ENCODE measurements around the gene CNFN. TPM values are rescaled to one million over a fixed set of nuclear protein-coding genes. Genes with fewer than 3 reads are reported as not detected.

CNFN gene
- total and polyA plus RNA-seq, 2 donors: 0.85 to 32.7 TPM

- Histone ChIP-seq H3K9me3 (ENCODE audit: control insufficient read depth in 2 of 2, insufficient read depth in 1 of 2, low read length in 1 of 2) (no peaks in the 10 kb centered on the region), H3K36me3 (ENCODE audit: control insufficient read depth in 2 of 2, insufficient read depth in 2 of 2, low read length in 1 of 2) (peaks cover 0 to 2% of the 10 kb centered on the region in 2 donors), H3K27me3 (ENCODE audit: control insufficient read depth in 2 of 2, insufficient read depth in 1 of 2, low read length in 1 of 2) (no peaks in the 10 kb centered on the region), H3K27ac (ENCODE audit: low read depth in 1 of 2, low read length in 1 of 2) (no peak overlapping the region), H3K4me1 (ENCODE audit: control insufficient read depth in 2 of 2, insufficient read depth in 2 of 2, low read length in 2 of 2) (no peaks in the 10 kb centered on the region), H3K4me3 (ENCODE audit: low read length in 2 of 2) (no peak overlapping the region)
- WGBS: 96% methylated on average over 9 of the region's 9 CpGs
- DNase-seq (ENCODE audit: low read depth in 6 of 9, low spot score in 9 of 9): no peak
These were observed 20.0 kb downstream of the CNFN start for GRCh38 chr19:42370068-42370520.

- WGBS: 98% methylated on average over 27 of the region's 27 CpGs
- DNase-seq (ENCODE audit: low read depth in 6 of 9, low spot score in 9 of 9): no peak
- Histone ChIP-seq H3K36me3 (ENCODE audit: control insufficient read depth in 2 of 2, insufficient read depth in 2 of 2, low read length in 1 of 2) (no peaks in the 10 kb centered on the region), H3K4me1 (ENCODE audit: control insufficient read depth in 2 of 2, insufficient read depth in 2 of 2, low read length in 2 of 2) (no peaks in the 10 kb centered on the region), H3K27ac (ENCODE audit: low read depth in 1 of 2, low read length in 1 of 2) (no peak overlapping the region), H3K4me3 (ENCODE audit: low read length in 2 of 2) (no peak overlapping the region), H3K9me3 (ENCODE audit: control insufficient read depth in 2 of 2, insufficient read depth in 1 of 2, low read length in 1 of 2) (no peaks in the 10 kb centered on the region), H3K27me3 (ENCODE audit: control insufficient read depth in 2 of 2, insufficient read depth in 1 of 2, low read length in 1 of 2) (no peaks in the 10 kb centered on the region)
These were observed 20.5 kb downstream of the CNFN start for GRCh38 chr19:42369433-42370067.

- DNase-seq (ENCODE audit: low read depth in 6 of 9, low spot score in 9 of 9): no peak
- Histone ChIP-seq H3K36me3 (ENCODE audit: control insufficient read depth in 2 of 2, insufficient read depth in 2 of 2, low read length in 1 of 2) (peaks cover 0 to 4% of the 10 kb centered on the region in 2 donors), H3K4me1 (ENCODE audit: control insufficient read depth in 2 of 2, insufficient read depth in 2 of 2, low read length in 2 of 2) (no peaks in the 10 kb centered on the region), H3K4me3 (ENCODE audit: low read length in 2 of 2) (no peak overlapping the region), H3K27ac (ENCODE audit: low read depth in 1 of 2, low read length in 1 of 2) (no peak overlapping the region), H3K27me3 (ENCODE audit: control insufficient read depth in 2 of 2, insufficient read depth in 1 of 2, low read length in 1 of 2) (no peaks in the 10 kb centered on the region), H3K9me3 (ENCODE audit: control insufficient read depth in 2 of 2, insufficient read depth in 1 of 2, low read length in 1 of 2) (peaks cover 0 to 7% of the 10 kb centered on the region in 2 donors)
- WGBS: 97% methylated on average over 15 of the region's 15 CpGs
These were observed 21.3 kb downstream of the CNFN start for GRCh38 chr19:42368765-42369164.

GRCh38 chr19:42368360-42368759 is 21.7 kb downstream of the CNFN start:
- no peaks in the 10 kb centered on the region for H3K4me1 ChIP-seq (ENCODE audit: control insufficient read depth in 2 of 2, insufficient read depth in 2 of 2, low read length in 2 of 2)
- peaks cover 0 to 7% of the 10 kb centered on the region in 2 donors for H3K36me3 ChIP-seq (ENCODE audit: control insufficient read depth in 2 of 2, insufficient read depth in 2 of 2, low read length in 1 of 2)
- 98% methylated on average over 11 of the region's 11 CpGs for WGBS
- no peak overlapping the region for H3K27ac ChIP-seq (ENCODE audit: low read depth in 1 of 2, low read length in 1 of 2)
- H3K9me3 ChIP-seq (ENCODE audit: control insufficient read depth in 2 of 2, insufficient read depth in 1 of 2, low read length in 1 of 2): peaks cover 0 to 9% of the 10 kb centered on the region in 2 donors
- H3K4me3 ChIP-seq (ENCODE audit: low read length in 2 of 2): no peak overlapping the region
- no peaks in the 10 kb centered on the region for H3K27me3 ChIP-seq (ENCODE audit: control insufficient read depth in 2 of 2, insufficient read depth in 1 of 2, low read length in 1 of 2)
- no peak for DNase-seq (ENCODE audit: low read depth in 6 of 9, low spot score in 9 of 9)

- Histone ChIP-seq H3K4me1 (ENCODE audit: control insufficient read depth in 2 of 2, insufficient read depth in 2 of 2, low read length in 2 of 2) (no peaks in the 10 kb centered on the region), H3K9me3 (ENCODE audit: control insufficient read depth in 2 of 2, insufficient read depth in 1 of 2, low read length in 1 of 2) (peaks cover 0 to 9% of the 10 kb centered on the region in 2 donors), H3K4me3 (ENCODE audit: low read length in 2 of 2) (no peak overlapping the region), H3K27ac (ENCODE audit: low read depth in 1 of 2, low read length in 1 of 2) (no peak overlapping the region), H3K36me3 (ENCODE audit: control insufficient read depth in 2 of 2, insufficient read depth in 2 of 2, low read length in 1 of 2) (peaks cover 0 to 10% of the 10 kb centered on the region in 2 donors), H3K27me3 (ENCODE audit: control insufficient read depth in 2 of 2, insufficient read depth in 1 of 2, low read length in 1 of 2) (no peaks in the 10 kb centered on the region)
- WGBS: 98% methylated on average over 4 of the region's 4 CpGs
- DNase-seq (ENCODE audit: low read depth in 6 of 9, low spot score in 9 of 9): no peak
These were observed 22.2 kb downstream of the CNFN start for GRCh38 chr19:42367929-42368328.

GRCh38 chr19:42366673-42367072 is 23.4 kb downstream of the CNFN start:
- Histone ChIP-seq H3K36me3 (ENCODE audit: control insufficient read depth in 2 of 2, insufficient read depth in 2 of 2, low read length in 1 of 2) (peaks cover 0 to 10% of the 10 kb centered on the region in 2 donors), H3K9me3 (ENCODE audit: control insufficient read depth in 2 of 2, insufficient read depth in 1 of 2, low read length in 1 of 2) (peaks cover 0 to 9% of the 10 kb centered on the region in 2 donors), H3K4me1 (ENCODE audit: control insufficient read depth in 2 of 2, insufficient read depth in 2 of 2, low read length in 2 of 2) (no peaks in the 10 kb centered on the region), H3K27me3 (ENCODE audit: control insufficient read depth in 2 of 2, insufficient read depth in 1 of 2, low read length in 1 of 2) (no peaks in the 10 kb centered on the region), H3K4me3 (ENCODE audit: low read length in 2 of 2) (no peak overlapping the region), H3K27ac (ENCODE audit: low read depth in 1 of 2, low read length in 1 of 2) (no peak overlapping the region)
- WGBS: 95% methylated on average over 1 of the region's 1 CpG
- DNase-seq (ENCODE audit: low read depth in 6 of 9, low spot score in 9 of 9): no peak

GRCh38 chr19:42363614-42364346 is 26.3 kb downstream of the CNFN start:
- Histone ChIP-seq H3K36me3 (ENCODE audit: control insufficient read depth in 2 of 2, insufficient read depth in 2 of 2, low read length in 1 of 2) (peaks cover 0 to 10% of the 10 kb centered on the region in 2 donors), H3K9me3 (ENCODE audit: control insufficient read depth in 2 of 2, insufficient read depth in 1 of 2, low read length in 1 of 2) (peaks cover 0 to 9% of the 10 kb centered on the region in 2 donors), H3K4me3 (ENCODE audit: low read length in 2 of 2) (no peak overlapping the region), H3K27me3 (ENCODE audit: control insufficient read depth in 2 of 2, insufficient read depth in 1 of 2, low read length in 1 of 2) (no peaks in the 10 kb centered on the region), H3K27ac (ENCODE audit: low read depth in 1 of 2, low read length in 1 of 2) (no peak overlapping the region), H3K4me1 (ENCODE audit: control insufficient read depth in 2 of 2, insufficient read depth in 2 of 2, low read length in 2 of 2) (no peaks in the 10 kb centered on the region)
- no peak for DNase-seq (ENCODE audit: low read depth in 6 of 9, low spot score in 9 of 9)
- 94% methylated on average over 17 of the region's 17 CpGs for WGBS

GRCh38 chr19:42362891-42363440 is 27.1 kb downstream of the CNFN start:
- peaks cover 0 to 10% of the 10 kb centered on the region in 2 donors for H3K36me3 ChIP-seq (ENCODE audit: control insufficient read depth in 2 of 2, insufficient read depth in 2 of 2, low read length in 1 of 2)
- WGBS: 98% methylated on average over 13 of the region's 13 CpGs

GRCh38 chr19:42362342-42362741 is 27.8 kb downstream of the CNFN start:
- no peak for DNase-seq (ENCODE audit: low read depth in 6 of 9, low spot score in 9 of 9)
- no peaks in the 10 kb centered on the region for H3K27me3 ChIP-seq (ENCODE audit: control insufficient read depth in 2 of 2, insufficient read depth in 1 of 2, low read length in 1 of 2)
- 98% methylated on average over 14 of the region's 14 CpGs for WGBS
- no peaks in the 10 kb centered on the region for H3K4me1 ChIP-seq (ENCODE audit: control insufficient read depth in 2 of 2, insufficient read depth in 2 of 2, low read length in 2 of 2)
- H3K36me3 ChIP-seq (ENCODE audit: control insufficient read depth in 2 of 2, insufficient read depth in 2 of 2, low read length in 1 of 2): peaks cover 0 to 10% of the 10 kb centered on the region in 2 donors
- H3K27ac ChIP-seq (ENCODE audit: low read depth in 1 of 2, low read length in 1 of 2): no peak overlapping the region
- no peak overlapping the region for H3K4me3 ChIP-seq (ENCODE audit: low read length in 2 of 2)
- peaks cover 0 to 9% of the 10 kb centered on the region in 2 donors for H3K9me3 ChIP-seq (ENCODE audit: control insufficient read depth in 2 of 2, insufficient read depth in 1 of 2, low read length in 1 of 2)

More at GRCh38 chr19:42362891-42363440, 27.1 kb downstream of the CNFN start:
- DNase-seq (ENCODE audit: low read depth in 6 of 9, low spot score in 9 of 9): no peak
- no peak overlapping the region for H3K4me3 ChIP-seq (ENCODE audit: low read length in 2 of 2)
- H3K9me3 ChIP-seq (ENCODE audit: control insufficient read depth in 2 of 2, insufficient read depth in 1 of 2, low read length in 1 of 2): peaks cover 0 to 9% of the 10 kb centered on the region in 2 donors
- H3K27me3 ChIP-seq (ENCODE audit: control insufficient read depth in 2 of 2, insufficient read depth in 1 of 2, low read length in 1 of 2): no peaks in the 10 kb centered on the region
- no peaks in the 10 kb centered on the region for H3K4me1 ChIP-seq (ENCODE audit: control insufficient read depth in 2 of 2, insufficient read depth in 2 of 2, low read length in 2 of 2)
- no peak overlapping the region for H3K27ac ChIP-seq (ENCODE audit: low read depth in 1 of 2, low read length in 1 of 2)

Measured in thymus (tissue), 11 donors.